ENCODE results near the gene GJC2.

Gene GJC2

DNA sequence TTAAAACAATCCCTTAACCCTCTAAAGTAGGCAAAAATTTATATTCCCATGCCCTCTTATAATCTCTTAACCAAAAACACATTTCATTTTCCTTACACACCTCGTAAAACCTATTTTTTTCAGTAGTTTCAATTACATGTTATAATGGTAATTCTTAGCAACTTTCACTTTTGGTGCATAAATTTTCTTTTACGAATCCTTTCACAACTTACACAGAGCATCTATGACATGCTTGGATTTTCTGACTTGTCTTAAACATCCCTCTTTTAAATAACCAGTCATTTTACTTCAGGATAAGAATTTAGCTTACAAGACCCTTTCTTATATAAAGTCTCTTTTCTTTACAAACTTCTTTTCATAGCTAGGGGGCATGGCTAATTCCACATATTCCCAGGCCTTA is 31.7 kb upstream of the GJC2 start:
- Histone ChIP-seq H3K27me3 (ENCODE audit: low read depth, low read length) (no peaks in the 10 kb centered on the region), H3K27ac (ENCODE audit: low read length) (no peak overlapping the region), H3K9me3 (ENCODE audit: control insufficient read depth in 1 of 2, low read length in 2 of 2) (no peaks in the 10 kb centered on the region), H3K4me1 (ENCODE audit: control insufficient read depth in 1 of 2, insufficient read depth in 2 of 2, low read length in 2 of 2) (no peaks in the 10 kb centered on the region), H3K36me3 (ENCODE audit: control insufficient read depth in 1 of 2, insufficient read depth in 2 of 2, low read length in 2 of 2) (no peaks in the 10 kb centered on the region), H3K4me3 (ENCODE audit: low read depth in 1 of 2, low read length in 2 of 2) (no peak overlapping the region)

DNA sequence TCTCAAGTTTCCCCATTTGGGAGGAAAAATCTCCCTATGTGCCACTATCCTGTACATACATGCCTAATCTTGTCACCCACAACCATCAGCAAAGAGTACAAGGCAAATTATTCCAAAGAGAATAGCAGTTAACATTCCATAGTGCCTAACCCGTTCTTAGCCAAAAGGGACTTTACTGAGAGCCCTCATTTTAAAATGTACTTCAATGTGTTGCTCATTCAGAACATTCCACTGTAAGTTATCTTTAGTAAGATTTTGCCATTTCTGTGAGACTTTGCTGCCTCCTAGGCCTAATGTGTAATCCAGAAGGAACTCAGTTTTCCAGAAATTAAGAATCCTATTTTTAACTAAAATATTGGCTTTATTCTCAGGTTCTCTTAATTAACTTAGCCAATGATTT is 29.4 kb upstream of the GJC2 start:
- Histone ChIP-seq H3K36me3 (ENCODE audit: control insufficient read depth in 1 of 2, insufficient read depth in 2 of 2, low read length in 2 of 2) (no peaks in the 10 kb centered on the region), H3K27ac (ENCODE audit: low read length) (no peak overlapping the region), H3K4me3 (ENCODE audit: low read depth in 1 of 2, low read length in 2 of 2) (no peak overlapping the region), H3K4me1 (ENCODE audit: control insufficient read depth in 1 of 2, insufficient read depth in 2 of 2, low read length in 2 of 2) (no peaks in the 10 kb centered on the region), H3K27me3 (ENCODE audit: low read depth, low read length) (no peaks in the 10 kb centered on the region), H3K9me3 (ENCODE audit: control insufficient read depth in 1 of 2, low read length in 2 of 2) (no peaks in the 10 kb centered on the region)

DNA sequence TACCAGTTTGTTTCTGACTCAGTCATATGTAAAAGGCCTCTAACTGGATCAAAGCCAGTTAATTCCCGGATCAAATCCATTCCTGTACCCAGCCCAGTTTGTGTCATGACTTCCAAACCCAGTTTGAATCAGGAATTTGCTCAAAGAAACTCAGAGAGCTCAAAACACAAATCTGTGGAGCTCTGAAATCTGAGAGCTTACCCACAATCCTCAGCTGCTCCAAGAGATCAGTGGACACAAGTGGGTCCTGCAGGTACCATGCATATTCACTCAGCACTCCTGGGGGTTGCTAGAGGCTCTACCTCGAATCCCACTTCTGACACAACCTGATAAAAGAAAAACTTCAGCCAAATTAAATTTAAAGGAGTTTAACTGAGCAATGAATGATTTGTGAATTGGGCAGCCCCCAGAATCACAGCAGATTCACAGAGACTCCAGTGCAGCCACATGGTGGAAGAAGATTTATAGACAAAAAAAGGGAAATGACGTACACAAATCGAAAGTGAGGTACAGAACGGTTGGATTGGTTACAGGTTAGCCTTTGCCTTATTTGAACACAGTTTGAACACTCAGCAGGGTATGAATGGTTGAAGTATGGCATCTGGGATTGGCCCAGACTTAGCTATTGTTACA is 28.8 kb upstream of the GJC2 start:
- Histone ChIP-seq H3K4me1 (ENCODE audit: control insufficient read depth in 1 of 2, insufficient read depth in 2 of 2, low read length in 2 of 2) (no peaks in the 10 kb centered on the region), H3K36me3 (ENCODE audit: control insufficient read depth in 1 of 2, insufficient read depth in 2 of 2, low read length in 2 of 2) (no peaks in the 10 kb centered on the region), H3K27ac (ENCODE audit: low read length) (no peak overlapping the region), H3K4me3 (ENCODE audit: low read depth in 1 of 2, low read length in 2 of 2) (no peak overlapping the region), H3K27me3 (ENCODE audit: low read depth, low read length) (no peaks in the 10 kb centered on the region), H3K9me3 (ENCODE audit: control insufficient read depth in 1 of 2, low read length in 2 of 2) (no peaks in the 10 kb centered on the region)

DNA sequence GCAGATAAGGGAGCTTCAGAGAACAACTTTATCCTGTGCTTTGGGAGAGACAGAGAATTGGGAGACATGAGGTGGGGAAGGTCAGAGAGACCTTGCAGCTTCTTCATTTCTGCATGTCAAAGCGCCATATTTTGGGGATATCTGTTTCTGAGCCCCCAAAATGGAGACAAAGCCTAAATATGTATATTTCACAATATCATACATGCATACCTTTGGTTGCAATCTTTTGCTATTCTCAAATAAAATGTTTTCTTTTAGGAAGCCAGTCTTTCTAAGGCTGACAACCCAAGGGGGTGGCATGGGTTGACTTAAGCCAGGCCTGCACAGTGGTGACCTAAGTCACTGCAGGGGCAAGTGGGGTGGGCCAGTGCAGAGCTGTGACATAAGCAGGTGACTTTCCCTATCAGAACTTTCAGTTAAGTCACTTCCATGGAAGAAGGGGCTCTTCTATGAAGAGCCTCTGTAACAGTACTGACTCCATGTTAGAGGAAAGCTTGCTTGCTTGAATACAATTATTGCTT is 26.7 kb upstream of the GJC2 start:
- no peaks in the 10 kb centered on the region for H3K27me3 ChIP-seq (ENCODE audit: low read depth, low read length)
- no peaks in the 10 kb centered on the region for H3K36me3 ChIP-seq (ENCODE audit: control insufficient read depth in 1 of 2, insufficient read depth in 2 of 2, low read length in 2 of 2)
- H3K9me3 ChIP-seq (ENCODE audit: control insufficient read depth in 1 of 2, low read length in 2 of 2): no peaks in the 10 kb centered on the region
- H3K4me1 ChIP-seq (ENCODE audit: control insufficient read depth in 1 of 2, insufficient read depth in 2 of 2, low read length in 2 of 2): no peaks in the 10 kb centered on the region
- H3K27ac ChIP-seq (ENCODE audit: low read length): no peak overlapping the region
- H3K4me3 ChIP-seq (ENCODE audit: low read depth in 1 of 2, low read length in 2 of 2): no peak overlapping the region

DNA sequence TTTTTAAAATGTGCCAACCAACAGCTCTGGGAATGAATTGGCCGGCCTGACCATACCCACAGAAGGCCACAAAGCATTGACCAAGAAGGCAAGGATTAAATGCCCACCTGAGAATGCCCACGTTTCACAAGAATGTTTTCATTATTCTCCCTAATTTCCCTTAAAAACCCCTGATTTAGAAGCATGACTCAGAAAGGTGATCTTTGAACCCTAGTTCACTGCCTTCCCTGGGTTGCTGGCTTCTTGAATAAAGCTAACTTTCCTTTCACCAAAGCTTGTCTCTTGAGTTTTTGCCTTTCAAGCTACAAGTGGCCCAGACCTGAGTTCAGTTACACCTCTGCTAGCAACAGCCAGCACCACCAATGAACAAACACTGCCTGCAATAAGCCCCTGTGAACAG is 26.2 kb upstream of the GJC2 start:
- no peaks in the 10 kb centered on the region for H3K4me1 ChIP-seq (ENCODE audit: control insufficient read depth in 1 of 2, insufficient read depth in 2 of 2, low read length in 2 of 2)

DNA sequence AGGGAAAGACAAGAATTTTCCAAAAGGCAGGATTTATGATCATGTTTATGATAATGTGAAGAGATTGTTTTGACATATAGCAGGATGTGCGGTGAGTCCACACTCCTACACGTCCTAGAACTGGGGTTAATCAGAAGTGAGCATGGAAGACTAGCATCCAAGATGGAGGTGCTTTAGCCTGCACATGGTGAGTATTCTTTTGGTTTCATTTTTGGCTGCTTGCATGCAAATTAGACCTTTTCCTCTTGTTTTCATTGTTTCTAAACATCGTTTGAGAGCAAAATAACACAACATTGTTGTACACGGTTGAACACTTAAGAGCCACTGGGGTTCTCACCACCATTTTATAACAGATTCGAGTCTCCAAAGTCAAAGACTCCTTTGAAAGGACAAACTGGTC is 24.5 kb upstream of the GJC2 start:
- Histone ChIP-seq H3K4me1 (ENCODE audit: control insufficient read depth in 1 of 2, insufficient read depth in 2 of 2, low read length in 2 of 2) (no peaks in the 10 kb centered on the region), H3K27me3 (ENCODE audit: low read depth, low read length) (no peaks in the 10 kb centered on the region), H3K9me3 (ENCODE audit: control insufficient read depth in 1 of 2, low read length in 2 of 2) (no peaks in the 10 kb centered on the region), H3K36me3 (ENCODE audit: control insufficient read depth in 1 of 2, insufficient read depth in 2 of 2, low read length in 2 of 2) (no peaks in the 10 kb centered on the region), H3K4me3 (ENCODE audit: low read depth in 1 of 2, low read length in 2 of 2) (no peak overlapping the region), H3K27ac (ENCODE audit: low read length) (no peak overlapping the region)

More for the DNA sequence above, 26.2 kb upstream of the GJC2 start:
- Histone ChIP-seq H3K36me3 (ENCODE audit: control insufficient read depth in 1 of 2, insufficient read depth in 2 of 2, low read length in 2 of 2) (no peaks in the 10 kb centered on the region), H3K27me3 (ENCODE audit: low read depth, low read length) (no peaks in the 10 kb centered on the region), H3K9me3 (ENCODE audit: control insufficient read depth in 1 of 2, low read length in 2 of 2) (no peaks in the 10 kb centered on the region), H3K27ac (ENCODE audit: low read length) (no peak overlapping the region), H3K4me3 (ENCODE audit: low read depth in 1 of 2, low read length in 2 of 2) (no peak overlapping the region)

DNA sequence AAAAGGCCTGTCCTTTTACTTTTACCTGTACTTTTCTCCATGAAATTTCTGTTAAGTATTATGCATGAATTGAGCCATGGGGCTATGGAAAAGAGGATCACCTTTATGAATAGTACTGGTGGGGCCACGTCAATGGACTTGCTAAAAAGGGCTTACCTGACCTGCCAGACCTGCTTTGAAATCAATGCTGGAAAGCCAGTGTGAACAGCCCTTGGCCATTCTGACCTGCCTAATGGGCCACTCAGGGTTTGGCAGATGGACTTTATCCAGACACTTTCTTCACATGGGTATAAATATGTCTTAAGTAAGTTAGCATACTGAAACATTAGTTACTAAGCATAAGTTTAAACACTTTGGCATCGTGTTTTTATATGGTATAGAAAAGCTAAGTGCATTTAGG is 18.0 kb upstream of the GJC2 start:
- H3K36me3 ChIP-seq (ENCODE audit: control insufficient read depth in 1 of 2, insufficient read depth in 2 of 2, low read length in 2 of 2): no peaks in the 10 kb centered on the region
- no peaks in the 10 kb centered on the region for H3K9me3 ChIP-seq (ENCODE audit: control insufficient read depth in 1 of 2, low read length in 2 of 2)
- H3K4me1 ChIP-seq (ENCODE audit: control insufficient read depth in 1 of 2, insufficient read depth in 2 of 2, low read length in 2 of 2): no peaks in the 10 kb centered on the region
- H3K4me3 ChIP-seq (ENCODE audit: low read depth in 1 of 2, low read length in 2 of 2): no peak overlapping the region
- no peaks in the 10 kb centered on the region for H3K27me3 ChIP-seq (ENCODE audit: low read depth, low read length)
- no peak overlapping the region for H3K27ac ChIP-seq (ENCODE audit: low read length)

DNA sequence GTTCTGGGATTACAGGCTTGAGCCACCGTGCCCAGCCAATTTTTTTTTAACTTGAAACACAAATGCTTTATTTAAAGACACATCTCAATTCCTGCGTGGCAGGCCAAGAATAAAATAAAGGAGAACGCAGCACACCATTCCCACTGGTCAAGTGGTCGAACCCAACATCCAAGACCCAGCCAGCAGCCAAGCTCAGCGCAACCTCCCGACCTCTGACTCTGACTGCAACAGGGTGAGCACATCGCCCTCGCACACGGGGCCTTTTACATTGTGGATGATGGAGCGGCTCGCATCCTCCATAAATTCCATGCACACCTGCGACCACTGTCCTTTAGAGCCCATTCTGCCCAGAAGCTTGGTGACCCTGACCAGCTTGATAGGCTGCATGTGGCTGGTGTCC is 15.1 kb upstream of the GJC2 start:
- Histone ChIP-seq H3K36me3 (ENCODE audit: control insufficient read depth in 1 of 2, insufficient read depth in 2 of 2, low read length in 2 of 2) (no peaks in the 10 kb centered on the region), H3K27me3 (ENCODE audit: low read depth, low read length) (no peaks in the 10 kb centered on the region), H3K9me3 (ENCODE audit: control insufficient read depth in 1 of 2, low read length in 2 of 2) (no peaks in the 10 kb centered on the region), H3K4me3 (ENCODE audit: low read depth in 1 of 2, low read length in 2 of 2) (no peak overlapping the region), H3K27ac (ENCODE audit: low read length) (no peak overlapping the region), H3K4me1 (ENCODE audit: control insufficient read depth in 1 of 2, insufficient read depth in 2 of 2, low read length in 2 of 2) (no peaks in the 10 kb centered on the region)

DNA sequence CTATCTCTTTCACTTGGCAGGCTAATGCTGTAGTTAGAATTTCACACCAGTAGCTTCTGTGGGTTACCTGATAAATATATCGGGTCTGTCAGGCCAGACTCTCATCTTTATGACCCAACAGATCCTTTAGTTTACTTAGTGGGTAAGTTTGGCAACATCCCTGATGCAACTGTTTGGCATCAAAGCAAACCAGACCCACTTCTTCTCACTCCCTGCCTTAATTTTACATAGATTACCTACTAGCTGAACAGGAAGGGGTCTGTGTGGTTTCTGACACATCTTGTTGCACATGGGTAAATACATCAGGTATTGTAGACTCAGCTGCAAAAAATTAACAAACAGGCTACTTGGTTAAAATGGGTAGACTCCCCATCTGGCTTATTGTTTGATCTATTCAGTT is 12.8 kb upstream of the GJC2 start:
- no peaks in the 10 kb centered on the region for H3K9me3 ChIP-seq (ENCODE audit: control insufficient read depth in 1 of 2, low read length in 2 of 2)
- peaks cover 3 to 12% of the 10 kb centered on the region in 2 donors for H3K4me1 ChIP-seq (ENCODE audit: control insufficient read depth in 1 of 2, insufficient read depth in 2 of 2, low read length in 2 of 2)
- no peak overlapping the region for H3K4me3 ChIP-seq (ENCODE audit: low read depth in 1 of 2, low read length in 2 of 2)
- H3K36me3 ChIP-seq (ENCODE audit: control insufficient read depth in 1 of 2, insufficient read depth in 2 of 2, low read length in 2 of 2): peaks cover 0 to 4% of the 10 kb centered on the region in 2 donors
- H3K27ac ChIP-seq (ENCODE audit: low read length): no peak overlapping the region
- H3K27me3 ChIP-seq (ENCODE audit: low read depth, low read length): no peaks in the 10 kb centered on the region

DNA sequence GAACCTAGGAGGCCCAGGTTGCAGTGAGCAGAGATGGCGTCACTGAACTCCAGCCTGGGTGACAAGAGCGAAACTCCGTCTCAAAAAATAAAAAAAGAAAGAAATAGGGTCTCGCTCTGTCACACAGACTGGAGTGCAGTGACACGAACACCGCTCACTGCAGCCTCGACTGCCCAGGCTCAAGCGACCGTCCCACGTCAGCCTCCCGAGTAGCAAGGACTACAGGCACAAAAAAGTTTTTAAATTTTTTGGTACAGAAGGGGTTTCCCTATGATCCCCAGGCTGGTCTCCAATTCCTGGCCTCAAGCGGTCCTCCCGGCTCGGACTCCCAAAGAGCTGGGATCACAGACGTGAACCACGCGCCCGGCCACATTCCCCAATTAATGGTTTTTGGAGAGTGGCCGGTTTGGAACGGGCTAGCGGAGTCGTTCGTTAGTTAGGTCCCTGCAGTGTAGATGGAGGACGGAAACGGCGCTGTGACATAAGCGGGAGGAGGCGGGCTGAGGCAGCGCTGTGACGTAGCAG is 10.3 kb upstream of the GJC2 start:
- H3K4me3 ChIP-seq (ENCODE audit: low read depth in 1 of 2, low read length in 2 of 2): peak overlapping the region; percentile 89 to 92
- H3K27me3 ChIP-seq (ENCODE audit: low read depth, low read length): no peaks in the 10 kb centered on the region
- H3K27ac ChIP-seq (ENCODE audit: low read length): peak overlapping the region; percentile 83
- H3K9me3 ChIP-seq (ENCODE audit: control insufficient read depth in 1 of 2, low read length in 2 of 2): no peaks in the 10 kb centered on the region
- H3K4me1 ChIP-seq (ENCODE audit: control insufficient read depth in 1 of 2, insufficient read depth in 2 of 2, low read length in 2 of 2): peaks cover 12 to 37% of the 10 kb centered on the region in 2 donors
- peaks cover 0 to 4% of the 10 kb centered on the region in 2 donors for H3K36me3 ChIP-seq (ENCODE audit: control insufficient read depth in 1 of 2, insufficient read depth in 2 of 2, low read length in 2 of 2)

DNA sequence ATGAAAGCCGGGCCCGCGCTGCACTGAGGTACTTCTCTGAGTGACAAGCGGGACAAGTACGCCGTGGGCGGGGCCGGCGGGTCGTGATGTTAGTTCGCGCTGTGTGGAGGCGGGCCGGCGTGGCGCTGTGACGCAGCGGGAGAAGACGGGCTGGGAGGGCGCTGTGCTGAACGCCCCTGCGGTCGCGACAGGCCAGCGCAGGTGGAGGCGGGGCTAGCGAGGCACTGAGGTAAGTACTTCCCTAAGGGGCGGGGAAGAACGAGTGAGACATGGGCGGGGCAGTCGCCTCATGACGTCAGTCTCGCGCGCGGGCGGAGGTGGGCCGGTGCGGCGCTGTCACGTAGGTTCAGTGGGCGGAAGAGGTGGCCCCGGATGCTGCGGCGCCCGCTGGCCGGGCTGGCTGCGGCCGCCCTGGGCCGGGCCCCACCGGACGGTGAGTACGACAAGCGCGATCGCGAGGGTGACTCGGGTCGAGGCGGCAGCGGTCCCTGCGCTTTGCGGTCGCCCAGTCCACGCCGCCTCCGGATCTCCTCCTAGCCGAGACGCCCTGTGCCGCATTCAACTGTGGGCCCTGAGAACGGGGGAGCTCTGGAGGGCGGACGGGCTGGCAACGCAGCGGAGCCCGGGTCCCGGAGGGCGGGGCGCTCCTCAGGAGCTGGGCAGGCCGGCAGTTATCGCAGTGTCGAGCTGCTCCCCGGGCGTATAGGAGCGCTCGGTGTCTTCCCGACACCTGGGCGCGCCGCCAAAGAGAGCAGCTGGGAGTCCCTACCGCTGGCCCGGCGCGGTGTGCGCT is 9.6 kb upstream of the GJC2 start, which contains the start of gene GUK1:
Gene GUK1 (plus strand): TSS at position 349 of the 793 bp plus-strand sequence. CDS start 24 bp downstream, at position 373.
- peaks cover 0 to 4% of the 10 kb centered on the region in 2 donors for H3K36me3 ChIP-seq (ENCODE audit: control insufficient read depth in 1 of 2, insufficient read depth in 2 of 2, low read length in 2 of 2)
- H3K9me3 ChIP-seq (ENCODE audit: control insufficient read depth in 1 of 2, low read length in 2 of 2): no peaks in the 10 kb centered on the region
- peak within 1 kb of the TSS; percentile 92 for H3K27ac ChIP-seq (ENCODE audit: low read length)
- peak within 1 kb of the TSS; percentile 89 to 92 for H3K4me3 ChIP-seq (ENCODE audit: low read depth in 1 of 2, low read length in 2 of 2)
- peaks cover 12 to 38% of the 10 kb centered on the region in 2 donors for H3K4me1 ChIP-seq (ENCODE audit: control insufficient read depth in 1 of 2, insufficient read depth in 2 of 2, low read length in 2 of 2)
- H3K27me3 ChIP-seq (ENCODE audit: low read depth, low read length): no peaks in the 10 kb centered on the region
